PC-3 (cell line): ENCODE results near the gene MLEC.

Source experiments
- CTCF ChIP-seq: fragments of 300-600 bp; sonication (generic); conservative IDR thresholded peaks from 2 replicates; pipeline ENCODE4 v1.5.1; 2017; ENCODE audit warnings: antibody characterized with exemption, low read depth, mild to moderate bottlenecking, low read length
- EZH2 ChIP-seq: fragments of 300-600 bp; sonication (generic); IDR thresholded peaks from one replicate; pipeline ENCODE4 v1.6.1; 2017; ENCODE audit warnings: antibody characterized with exemption, mild to moderate bottlenecking, low read length; ENCODE audit not compliant: unreplicated experiment
- EZH2phosphoT487 ChIP-seq: fragments of 300-600 bp; sonication (generic); IDR thresholded peaks from 2 replicates; pipeline ENCODE4 v1.6.1; 2018; ENCODE audit warnings: mild to moderate bottlenecking, antibody characterized with exemption, low read length, borderline replicate concordance

DNA sequence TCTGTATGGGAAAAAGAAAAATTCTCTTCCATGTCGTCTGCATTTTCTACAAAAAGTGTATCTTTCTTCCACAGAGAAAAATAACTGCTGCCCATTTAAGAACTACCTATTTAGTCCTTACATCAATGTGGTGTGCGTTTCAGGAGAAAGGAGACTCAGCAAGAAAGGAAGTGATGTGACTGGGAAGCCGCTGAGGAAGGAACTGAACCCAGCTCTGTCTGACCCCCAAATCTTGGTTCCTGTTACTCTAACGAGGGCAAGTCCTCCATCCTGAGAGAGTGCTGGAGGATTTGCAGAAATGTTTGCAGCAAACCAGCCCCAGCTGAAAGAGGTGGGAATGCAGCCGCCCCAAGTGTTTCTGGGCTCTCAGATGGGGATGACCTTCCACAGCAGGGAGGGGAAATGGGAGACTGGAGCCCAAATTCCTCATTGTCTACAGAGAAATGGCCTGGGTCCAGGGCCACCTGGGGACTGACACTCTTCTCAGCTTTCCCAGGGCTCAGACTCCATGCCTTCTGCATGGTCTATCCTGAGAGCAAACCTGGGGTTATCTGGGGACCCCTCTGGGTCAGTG is 6.7 kb upstream of the MLEC start:
- TF ChIP-seq CTCF, result no peak
- no peak for TF ChIP-seq EZH2
- no peak for TF ChIP-seq EZH2phosphoT487
